DMS53 treated with DMSO at 0.1 percent for 48 hours (cell line): ENCODE measurements around the gene EVA1C.
"Not testable (repeated sequence)": the region's sequence is repeated elsewhere in the genome, so short reads cannot be mapped to it uniquely, and the experiment has no call there.

Experiments
- DNase-seq: peaks from one replicate; lab custom pipeline; 2025; ENCODE audit not compliant: unreplicated experiment; lab: John Stamatoyannopoulos, UW

Gene EVA1C

GRCh38 chr21:32484706-32485380 is 72.3 kb downstream of the EVA1C start:
- no peak for DNase-seq

DNA sequence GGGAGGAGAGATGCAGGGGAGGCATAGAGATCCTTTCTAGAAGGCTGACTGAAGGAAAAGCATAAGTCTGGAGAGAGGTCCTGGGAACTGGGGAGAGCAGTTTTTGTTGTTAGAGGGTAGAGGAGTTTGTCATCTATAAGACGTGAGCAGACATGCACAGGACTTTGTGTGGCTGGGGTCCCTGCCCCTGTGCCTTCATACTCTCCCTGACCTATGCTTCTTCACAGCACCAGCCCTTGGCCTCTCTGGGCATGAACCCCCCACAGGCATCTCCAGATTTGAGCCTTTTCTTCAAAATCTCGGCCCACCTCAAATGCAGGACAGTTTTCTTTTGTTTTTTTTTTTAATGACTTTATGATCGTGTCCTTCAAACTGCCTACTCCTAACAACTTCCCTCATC is 79.9 kb downstream of the EVA1C start:
- no peak for DNase-seq

- DNase-seq: no peak
Observed at GRCh38 chr21:32494934-32495709, 82.6 kb downstream of the EVA1C start.

- DNase-seq: no peak
Observed at GRCh38 chr21:32496568-32496967, 84.1 kb downstream of the EVA1C start.

DNA sequence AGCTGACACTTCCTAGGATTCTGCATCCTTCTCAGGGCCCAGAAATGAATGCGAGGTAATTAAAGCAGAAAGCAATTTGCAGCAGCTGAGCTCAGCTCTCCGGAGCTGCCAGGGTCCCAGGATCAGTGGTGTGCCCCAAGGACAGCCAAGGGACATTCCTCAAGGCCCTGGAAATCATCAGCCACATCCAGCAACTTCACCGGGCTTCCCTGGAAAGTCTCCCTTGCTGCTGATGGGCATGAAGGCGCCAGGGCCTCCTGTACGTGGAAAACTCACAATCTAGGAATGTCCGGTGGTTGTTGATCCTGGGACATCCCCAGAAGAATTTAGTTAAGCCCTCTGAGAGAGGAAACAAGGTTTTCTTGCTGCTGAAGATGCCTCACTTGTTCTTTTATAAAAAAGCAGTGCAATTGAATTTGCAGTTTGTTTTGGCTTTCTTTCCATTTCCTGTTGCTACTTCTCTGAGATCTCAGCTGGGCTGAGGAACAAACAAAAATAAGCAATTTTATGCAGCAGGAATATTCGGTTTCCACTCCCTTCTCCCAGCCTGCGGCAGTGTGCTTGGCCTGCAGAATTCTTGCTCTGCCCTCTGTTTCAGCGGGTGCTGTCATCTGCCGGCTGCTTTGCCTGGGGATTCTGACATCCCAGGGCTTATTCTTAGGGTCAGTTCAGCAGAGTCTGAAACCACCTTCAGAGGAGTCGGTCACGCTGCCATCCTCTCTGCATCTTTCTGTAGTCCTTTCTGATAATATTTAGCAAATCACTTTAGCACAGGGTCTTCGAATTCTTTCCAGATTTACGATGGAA is 86.9 kb downstream of the EVA1C start:
- DNase-seq: no peak

DNA sequence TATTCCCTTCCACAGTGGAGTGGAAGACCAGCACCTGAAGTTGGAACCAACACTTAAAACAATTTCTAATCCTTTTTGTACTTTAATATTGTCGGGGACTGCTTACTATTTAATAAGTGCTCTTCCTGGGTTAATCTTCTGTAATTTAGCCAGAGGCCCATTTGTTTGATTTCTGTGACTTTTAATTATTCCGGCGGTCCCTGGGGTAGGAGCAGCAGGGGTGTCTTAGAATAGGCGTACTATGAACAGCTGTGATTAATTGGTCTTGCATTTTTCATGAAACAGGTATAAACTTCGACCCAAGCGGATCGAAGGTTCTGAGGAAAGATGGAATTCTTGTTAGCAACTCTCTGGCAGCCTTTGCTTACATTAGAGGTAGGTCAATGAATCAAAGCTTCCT is 91.1 kb downstream of the EVA1C start:
- not testable (repeated sequence) for DNase-seq

- not testable (repeated sequence) for DNase-seq
Observed at GRCh38 chr21:32505767-32506166, 93.3 kb downstream of the EVA1C start.

DNA sequence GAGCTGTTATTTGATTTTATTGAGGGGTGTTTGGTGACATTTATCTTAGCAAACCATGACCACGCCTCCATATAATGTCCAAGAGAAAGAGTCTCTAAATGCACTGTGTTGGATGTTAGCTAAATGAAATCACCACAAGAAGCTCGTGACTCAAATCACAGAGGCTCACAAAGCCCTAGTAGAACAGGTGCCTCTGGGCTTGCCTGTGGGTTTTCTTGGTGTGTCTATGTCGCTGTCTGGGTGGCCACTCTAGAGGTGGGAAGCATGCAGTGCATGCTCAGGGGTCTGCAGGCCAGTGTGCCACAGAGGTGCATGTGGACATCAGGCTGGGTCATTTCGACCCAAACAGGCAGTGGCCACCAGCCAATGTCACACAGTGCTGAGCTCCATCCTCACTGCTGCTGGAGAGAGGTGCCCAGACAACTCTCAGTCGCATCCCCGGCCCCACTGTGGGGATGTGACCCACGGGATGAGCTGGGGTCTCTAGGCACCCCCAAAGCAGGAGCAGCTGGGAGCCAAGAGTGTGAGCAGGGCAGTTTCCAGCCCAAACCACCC is 94.0 kb downstream of the EVA1C start:
- not testable (repeated sequence) for DNase-seq

DNA sequence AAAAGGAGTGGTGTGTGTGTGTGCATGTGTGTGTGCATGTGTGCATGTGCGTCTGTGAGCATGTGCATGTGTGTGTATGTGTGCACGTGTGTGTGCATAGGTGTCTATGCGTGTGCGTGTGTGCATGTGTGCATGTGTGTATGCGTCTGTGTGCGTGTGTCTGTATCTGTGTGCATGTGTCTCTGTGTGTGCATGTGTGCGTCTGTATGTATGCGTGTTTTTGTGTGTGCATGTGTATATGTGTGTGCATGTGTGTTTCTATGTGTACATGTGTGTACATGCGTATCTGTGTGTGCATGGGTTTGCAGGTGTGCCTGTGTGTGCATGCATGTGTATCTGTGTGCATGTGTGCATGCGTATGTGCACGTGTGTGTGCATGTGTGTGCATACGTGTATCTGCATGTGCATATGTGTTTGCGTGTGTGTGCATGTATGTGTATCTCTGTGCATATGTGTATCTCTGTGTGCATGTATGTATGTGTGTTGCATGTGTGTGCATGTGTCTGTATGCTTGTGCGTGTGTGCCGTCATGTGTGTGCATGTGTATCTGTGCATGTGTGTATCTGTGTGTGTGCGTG is 94.9 kb downstream of the EVA1C start:
- DNase-seq: no peak

- DNase-seq: not testable (repeated sequence)
Observed at GRCh38 chr21:32508036-32508435, 95.5 kb downstream of the EVA1C start.

GRCh38 chr21:32508558-32508957 is 96.1 kb downstream of the EVA1C start:
- DNase-seq: no peak

- not testable (repeated sequence) for DNase-seq
Observed at GRCh38 chr21:32508975-32509374, 96.5 kb downstream of the EVA1C start.

- no peak for DNase-seq
Observed at GRCh38 chr21:32514275-32515055, 102.0 kb downstream of the EVA1C start.

DNA sequence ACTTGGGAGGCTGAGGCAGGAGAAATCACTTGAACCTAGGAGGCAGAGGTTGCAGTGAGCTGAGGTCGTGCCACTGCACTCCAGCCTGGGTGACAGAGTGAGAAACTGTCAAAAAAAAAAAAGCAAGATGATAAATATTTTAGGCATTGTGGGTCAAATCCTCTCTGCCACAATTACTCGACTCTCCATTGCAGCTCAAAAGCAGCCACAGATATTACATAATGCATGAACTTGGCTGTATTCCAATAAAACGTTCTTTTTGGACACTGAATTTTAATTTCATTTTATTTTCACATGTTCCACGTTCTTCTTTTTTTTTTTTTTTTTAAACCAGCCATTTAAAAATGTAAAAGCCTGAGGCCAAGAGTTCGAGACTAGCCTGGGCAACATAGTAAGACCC is 103.4 kb downstream of the EVA1C start:
- no peak for DNase-seq

- DNase-seq: no peak
Observed at GRCh38 chr21:32516756-32517649, 104.5 kb downstream of the EVA1C start.

DNA sequence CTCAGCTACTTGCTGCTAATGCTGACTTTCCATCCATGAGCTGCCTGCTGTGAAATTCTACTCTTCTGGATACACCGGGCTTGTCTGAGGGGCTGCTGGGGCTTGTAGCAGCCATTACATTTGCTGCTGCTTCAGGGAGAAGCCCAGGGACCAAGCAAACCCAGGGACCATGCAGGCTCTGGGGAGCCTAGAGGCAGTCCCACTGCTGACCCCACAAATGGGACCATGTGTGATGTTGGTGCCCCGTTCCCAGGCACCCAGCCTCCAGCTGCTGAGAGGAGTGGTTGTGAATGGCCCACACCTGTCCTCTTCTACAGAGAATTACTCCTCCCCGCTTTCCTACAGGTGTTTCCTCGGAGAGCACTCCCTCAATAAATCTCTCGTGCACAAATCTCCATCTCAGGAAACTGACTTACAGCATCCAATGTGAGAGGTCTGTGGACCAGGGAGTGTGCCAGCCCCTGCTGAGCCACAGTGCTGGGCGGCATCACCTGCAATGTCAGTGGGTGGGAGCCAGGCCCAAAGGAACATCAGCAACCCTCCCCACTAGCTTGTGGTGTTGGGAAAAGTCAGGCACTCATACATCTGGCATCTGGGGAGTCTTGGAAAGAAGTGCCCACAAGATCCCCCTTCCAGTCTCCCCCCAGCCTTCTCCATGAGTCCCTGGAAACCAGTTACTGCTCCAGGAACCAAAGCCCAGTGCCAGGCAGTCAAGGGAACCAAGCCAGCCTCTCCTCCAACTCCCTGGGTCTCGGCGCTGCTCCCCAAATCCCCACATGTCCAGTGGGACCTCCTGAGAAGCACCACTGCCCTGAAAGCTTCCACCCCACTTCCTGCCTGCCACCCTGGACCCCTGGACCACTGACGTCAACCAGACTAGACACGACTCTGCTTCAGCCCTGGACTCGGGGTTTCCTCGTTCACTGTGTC is 107.7 kb downstream of the EVA1C start:
- no peak for DNase-seq

DNA sequence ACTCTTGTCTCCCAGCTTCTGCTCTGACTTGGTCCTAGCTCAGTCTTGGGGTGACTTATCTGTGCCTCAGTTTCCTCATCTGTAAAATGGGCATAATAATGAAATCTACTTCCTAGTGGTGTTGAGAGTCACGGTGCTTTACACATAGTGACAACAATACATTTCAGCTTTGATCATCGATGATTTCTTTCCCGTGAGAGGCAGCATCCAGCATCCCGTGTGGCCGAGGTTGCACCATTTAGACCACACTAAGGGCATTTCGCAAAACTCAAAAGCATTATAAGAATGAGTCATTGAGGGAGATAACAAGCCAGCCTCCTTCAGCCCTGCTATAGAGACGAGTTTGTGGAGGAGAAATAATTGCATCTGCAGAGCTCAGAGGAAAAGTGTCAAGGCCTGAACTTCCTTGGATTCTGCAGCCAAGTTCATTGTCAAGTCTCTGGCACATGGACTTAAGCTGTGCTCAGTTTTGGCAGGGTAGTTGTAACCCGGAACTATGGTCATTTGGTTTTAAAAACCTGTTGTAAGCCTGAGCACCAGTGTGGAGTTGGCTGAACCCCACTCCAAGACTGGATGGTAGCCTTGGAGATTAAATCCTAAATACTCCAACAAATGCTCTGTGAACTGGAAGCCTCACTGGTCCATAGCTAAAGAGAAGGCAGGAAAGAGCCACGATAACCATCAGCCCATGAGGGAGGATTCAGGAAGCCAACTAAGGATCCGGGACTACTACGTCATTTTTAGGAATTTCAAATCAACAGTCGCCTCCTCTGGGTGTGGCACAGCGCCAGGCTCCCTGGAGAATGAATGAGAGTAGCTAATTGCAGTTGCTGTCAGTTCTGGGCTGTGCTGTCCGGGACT is 108.6 kb downstream of the EVA1C start:
- DNase-seq: no peak
